HG03108 (cell line): Measurements from ENCODE around the gene GZMA.
"Not testable (repeated sequence)": the region's sequence is repeated elsewhere in the genome, so short reads cannot be mapped to it uniquely, and the experiment has no call there.

Experiments
- ATAC-seq: cut with Tn5 transposase; IDR thresholded peaks from one replicate; pipeline ENCODE4 v1.9.1; 2021; ENCODE audit warnings: moderate library complexity; ENCODE audit not compliant: unreplicated experiment

The GZMA gene

GRCh38 chr5:55102348-55102747, at the start of gene GZMA:
Gene GZMA (plus strand): TSS chr5:55102646. CDS start chr5:55102683, 37 bp downstream.
- ATAC-seq, result no peak

- ATAC-seq, result no peak
Measured at GRCh38 chr5:55055183-55055582, 47.3 kb upstream of the GZMA start.

GRCh38 chr5:55062039-55062779, 40.2 kb upstream of the GZMA start:
- ATAC-seq, result no peak

- ATAC-seq, result no peak
Measured at GRCh38 chr5:55063220-55063863, 39.1 kb upstream of the GZMA start.

GRCh38 chr5:55063899-55064298, 38.5 kb upstream of the GZMA start:
- ATAC-seq, result no peak

- ATAC-seq, result no peak
Measured at GRCh38 chr5:55064523-55064922, 37.9 kb upstream of the GZMA start.

- no peak for ATAC-seq
Measured at GRCh38 chr5:55066277-55066676, 36.2 kb upstream of the GZMA start.

- ATAC-seq, result no peak
Measured at GRCh38 chr5:55070968-55071367, 31.5 kb upstream of the GZMA start.

GRCh38 chr5:55071413-55071812, 31.0 kb upstream of the GZMA start:
- ATAC-seq, result no peak

- ATAC-seq, result no peak
Measured at GRCh38 chr5:55072666-55073065, 29.8 kb upstream of the GZMA start.

GRCh38 chr5:55073211-55073610, 29.2 kb upstream of the GZMA start:
- ATAC-seq, result no peak

- no peak for ATAC-seq
Measured at GRCh38 chr5:55081541-55081940, 20.9 kb upstream of the GZMA start.

- ATAC-seq, result not testable (repeated sequence)
Measured at GRCh38 chr5:55089301-55089700, 13.1 kb upstream of the GZMA start.

GRCh38 chr5:55091011-55091410, 11.4 kb upstream of the GZMA start:
- not testable (repeated sequence) for ATAC-seq

- ATAC-seq, result no peak
Measured at GRCh38 chr5:55096182-55096581, 6.3 kb upstream of the GZMA start.

- ATAC-seq, result no peak
Measured at GRCh38 chr5:55096861-55097260, 5.6 kb upstream of the GZMA start.

- ATAC-seq, result not testable (repeated sequence)
Measured at GRCh38 chr5:55101148-55101547, 1.3 kb upstream of the GZMA start.

GRCh38 chr5:55101556-55102276, 730 bp upstream of the GZMA start:
- ATAC-seq, result no peak

- ATAC-seq, result no peak
Measured at GRCh38 chr5:55104036-55104772, 1.8 kb downstream of the GZMA start.

GRCh38 chr5:55104946-55105701, 2.7 kb downstream of the GZMA start:
- ATAC-seq, result no peak
